Adrenal gland (tissue), 12 donors: ENCODE measurements around the gene CRACR2A. TPM values are rescaled to one million over a fixed set of nuclear protein-coding genes. Genes with fewer than 3 reads are reported as not detected.

ENCODE experiments used
- DNase-seq, 7 donors: peaks; one replicate each; pipeline ENCODE4 v3.0.0-alpha.2; 2019 to 2020
- H3K27ac ChIP-seq, 5 donors: fragments of 200-600 bp; sonication (generic) in 4 of 5; 1 replicate in 3 of 5; 2 replicates in 2 of 5; pipeline versions ENCODE4 v1.5.1 to v1.8.0; 2016 to 2020; ENCODE audit warnings: mild to moderate bottlenecking in 1 of 5
- H3K27me3 ChIP-seq: fragments of 200-600 bp; 2 replicates; pipeline ENCODE4 v1.8.0; 2021
- H3K36me3 ChIP-seq, 2 donors: fragments of 200-600 bp; replicated peaks in 1 of 2; 1 replicate in 1 of 2; 2 replicates in 1 of 2; pipeline versions ENCODE4 v1.5.1 to v1.8.0; 2018 to 2022
- H3K4me1 ChIP-seq, 2 donors: fragments of 200-600 bp; replicated peaks in 1 of 2; 1 replicate in 1 of 2; 2 replicates in 1 of 2; pipeline versions ENCODE4 v1.5.1 to v1.8.0; 2018 to 2021
- H3K4me3 ChIP-seq, 4 donors: fragments of 200-600 bp; sonication (generic) in 3 of 4; one replicate each; pipeline ENCODE4 v1.5.1; 2016 to 2018
- H3K9me3 ChIP-seq, 3 donors: fragments of 200-600 bp; sonication (generic) in 1 of 3; replicated peaks in 1 of 3; 1 replicate in 2 of 3; 2 replicates in 1 of 3; pipeline versions ENCODE4 v1.5.1 to v1.8.0; 2016 to 2021
- POLR2A ChIP-seq, 2 donors: fragments of 450-650 bp; IDR thresholded peaks; one replicate each; pipeline ENCODE4 v1.6.1; 2017; ENCODE audit warnings: antibody characterized with exemption in 2 of 2, mild to moderate bottlenecking in 2 of 2, moderate library complexity in 1 of 2
- WGBS, 4 donors: extraction: QIAGEN DNeasy Blood & Tissue Kit in 2 of 4; methylation state at CpG; one replicate each; pipeline versions ENCODE4 v1.1.5 to v1.1.7; 2013 to 2017; 5-methylcytosine and 5-hydroxymethylcytosine counted together
- intact Hi-C, 2 donors: fragments of 100-400 bp; cut with DNase I; formaldehyde crosslinking; loops; one replicate each; pipeline versions ENCODE4 v1.14.1 to v1.15.0; 2022 to 2023
- polyA plus RNA-seq, 3 donors: library from polyadenylated mRNA; stranded (reverse); fragments of 200-250 nt in 2 of 3; fragments of 350-450 nt in 1 of 3; fragmentation: Illumina TruSeq in 1 of 3; extraction: RNeasy Lipid Tissue Mini Kit (QIAGEN cat#74804) in 1 of 3; gene quantifications; one replicate each; pipeline ENCODE4 v1.2.3, GENCODE V29; 2013 to 2014
- total RNA-seq, 9 donors: library from RNA; depleted of rRNA in 4 of 9; stranded (reverse); fragments of >200 nt in 4 of 9; fragments of 120-200 nt in 1 of 9; fragmentation: NEBNext Ultra II Directional in 1 of 9; extraction: Animal tissue kit (Norgen Biotek cat#: 25700) in 1 of 9; gene quantifications; one replicate each; pipeline versions ENCODE4 v1.1.0 to v1.2.4, GENCODE V29; 2013 to 2023
- TF ChIP-seq, protein P1 (sequence below), 6 experiments: fragments of 450-650 bp in 4 of 6; fragments of 200-600 bp in 2 of 6; sonication (generic) in 1 of 6; IDR thresholded peaks; 1 replicate in 5 of 6; 2 replicates in 1 of 6; pipeline versions ENCODE4 v1.5.1 to v1.8.0; 2016 to 2021; ENCODE audit warnings: antibody characterized with exemption in 6 of 6, mild to moderate bottlenecking in 2 of 6, moderate library complexity in 1 of 6
- donor health status: healthy with polysubstance abuse.
- donor health status: Bipolar disorder and iron deficiency.
- donor health status: DM: yes; HTN: yes; CAD: no.
- donor health status: DM: no; HTN: no; CAD: no.
- donor health status: DM: no; HTN: no; CAD: no.
- donor health status: DM: yes; HTN: yes; CAD: no.

CRACR2A gene
- total and polyA plus RNA-seq, 12 donors, result 0.50 to 3.5 (median 2.0) TPM

DNA sequence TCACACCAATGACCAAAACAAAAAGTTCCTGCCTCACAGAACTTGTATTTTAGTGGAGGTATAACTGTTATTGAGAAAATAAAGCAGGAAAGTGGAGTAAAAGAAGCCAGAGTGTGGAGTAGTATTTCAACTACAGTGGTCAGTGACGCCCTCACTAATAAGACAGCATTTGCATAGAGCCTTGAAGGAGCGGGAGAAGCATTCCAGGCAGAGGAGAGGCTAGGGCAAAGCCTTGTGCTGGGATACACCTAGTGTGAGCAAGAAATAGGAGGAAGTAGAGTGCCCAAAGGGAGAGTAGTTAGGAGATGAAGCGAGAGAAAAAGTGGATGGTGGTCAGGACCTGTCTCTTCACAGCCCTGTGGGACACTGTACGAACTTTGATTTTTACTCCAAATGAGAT is 107.8 kb downstream of the CRACR2A start:
- Histone ChIP-seq H3K36me3 (no peaks in the 10 kb centered on the region), H3K27ac (no peak overlapping the region), H3K9me3 (no peaks in the 10 kb centered on the region), H3K4me1 (no peaks in the 10 kb centered on the region), H3K4me3 (no peak overlapping the region), H3K27me3 (no peaks in the 10 kb centered on the region)
- no peak for DNase-seq
- TF ChIP-seq POLR2A (IDR thresholded peaks at IDR 0.05), result no peak
- TF ChIP-seq, protein P1, sequence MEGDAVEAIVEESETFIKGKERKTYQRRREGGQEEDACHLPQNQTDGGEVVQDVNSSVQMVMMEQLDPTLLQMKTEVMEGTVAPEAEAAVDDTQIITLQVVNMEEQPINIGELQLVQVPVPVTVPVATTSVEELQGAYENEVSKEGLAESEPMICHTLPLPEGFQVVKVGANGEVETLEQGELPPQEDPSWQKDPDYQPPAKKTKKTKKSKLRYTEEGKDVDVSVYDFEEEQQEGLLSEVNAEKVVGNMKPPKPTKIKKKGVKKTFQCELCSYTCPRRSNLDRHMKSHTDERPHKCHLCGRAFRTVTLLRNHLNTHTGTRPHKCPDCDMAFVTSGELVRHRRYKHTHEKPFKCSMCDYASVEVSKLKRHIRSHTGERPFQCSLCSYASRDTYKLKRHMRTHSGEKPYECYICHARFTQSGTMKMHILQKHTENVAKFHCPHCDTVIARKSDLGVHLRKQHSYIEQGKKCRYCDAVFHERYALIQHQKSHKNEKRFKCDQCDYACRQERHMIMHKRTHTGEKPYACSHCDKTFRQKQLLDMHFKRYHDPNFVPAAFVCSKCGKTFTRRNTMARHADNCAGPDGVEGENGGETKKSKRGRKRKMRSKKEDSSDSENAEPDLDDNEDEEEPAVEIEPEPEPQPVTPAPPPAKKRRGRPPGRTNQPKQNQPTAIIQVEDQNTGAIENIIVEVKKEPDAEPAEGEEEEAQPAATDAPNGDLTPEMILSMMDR (IDR thresholded peaks at IDR 0.05), result no peak
- intact Hi-C loops, result no loop called here
- 76 to 93% (median 82%) methylated on average over 4 of the region's 4 CpGs for WGBS, 4 donors

DNA sequence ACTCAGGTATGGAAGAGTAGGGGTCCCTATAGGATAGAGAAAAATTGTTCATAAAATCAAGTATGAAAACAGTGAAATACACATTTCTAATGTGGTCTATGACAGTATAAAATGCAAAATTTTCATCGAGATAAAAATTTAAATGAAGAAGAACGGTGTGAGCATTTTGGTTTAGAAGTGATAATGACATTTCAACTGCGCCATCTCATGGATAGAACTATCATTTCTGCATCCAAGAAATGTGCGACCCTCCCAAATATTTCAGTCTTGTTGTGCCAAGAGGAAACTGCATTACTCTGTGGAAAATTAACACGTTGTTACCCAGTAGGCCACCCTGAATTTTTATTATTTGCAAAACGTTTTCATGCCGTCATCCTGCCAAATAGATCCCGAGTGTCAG is 108.8 kb downstream of the CRACR2A start:
- Histone ChIP-seq H3K9me3 (no peaks in the 10 kb centered on the region), H3K27ac (no peak overlapping the region), H3K36me3 (no peaks in the 10 kb centered on the region), H3K4me1 (no peaks in the 10 kb centered on the region), H3K27me3 (no peaks in the 10 kb centered on the region), H3K4me3 (no peak overlapping the region)
- no peak for DNase-seq
- WGBS, 4 donors, result 65 to 75% (median 71%) methylated on average over 8 of the region's 8 CpGs
- TF ChIP-seq POLR2A (IDR thresholded peaks at IDR 0.05), result no peak
- TF ChIP-seq, protein P1 (IDR thresholded peaks at IDR 0.05), result no peak
- intact Hi-C loops, result no loop called here

DNA sequence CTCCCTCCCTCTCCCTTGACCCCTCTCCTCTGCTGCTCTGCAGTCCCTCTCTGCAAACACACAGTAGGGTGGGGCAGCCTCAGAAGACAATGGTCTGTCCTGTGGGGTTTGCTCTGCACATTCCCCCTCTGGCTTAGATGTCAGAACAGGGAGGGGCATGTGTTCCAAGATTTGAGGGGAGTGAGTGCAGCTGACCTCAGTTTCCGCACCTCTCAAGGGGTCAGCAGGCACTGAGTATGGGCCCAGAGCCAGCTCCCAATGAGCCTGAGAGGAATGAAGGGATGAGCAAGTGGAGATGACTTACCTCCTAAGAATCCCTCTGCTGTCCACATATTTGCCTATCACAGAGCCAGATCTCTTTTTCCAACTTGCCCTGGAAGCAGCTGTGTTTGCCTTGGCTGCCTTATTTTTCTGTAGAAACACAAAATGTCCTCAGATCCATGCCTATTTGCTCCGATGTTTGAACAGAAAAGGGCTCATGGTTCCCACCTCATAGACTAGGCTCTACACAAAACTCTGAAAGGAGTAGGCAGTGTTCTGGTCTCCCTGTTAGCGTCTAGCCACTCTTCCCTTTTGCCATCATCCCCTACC is 111.4 kb downstream of the CRACR2A start:
- Histone ChIP-seq H3K36me3 (no peaks in the 10 kb centered on the region), H3K4me1 (no peaks in the 10 kb centered on the region), H3K9me3 (no peaks in the 10 kb centered on the region), H3K4me3 (no peak overlapping the region), H3K27ac (no peak overlapping the region), H3K27me3 (no peaks in the 10 kb centered on the region)
- intact Hi-C loops, result no loop called here
- 78 to 84% (median 82%) methylated on average over 3 of the region's 3 CpGs for WGBS, 4 donors
- TF ChIP-seq, protein P1 (IDR thresholded peaks at IDR 0.05), result no peak
- no peak for TF ChIP-seq POLR2A (IDR thresholded peaks at IDR 0.05)
- DNase-seq, result no peak

DNA sequence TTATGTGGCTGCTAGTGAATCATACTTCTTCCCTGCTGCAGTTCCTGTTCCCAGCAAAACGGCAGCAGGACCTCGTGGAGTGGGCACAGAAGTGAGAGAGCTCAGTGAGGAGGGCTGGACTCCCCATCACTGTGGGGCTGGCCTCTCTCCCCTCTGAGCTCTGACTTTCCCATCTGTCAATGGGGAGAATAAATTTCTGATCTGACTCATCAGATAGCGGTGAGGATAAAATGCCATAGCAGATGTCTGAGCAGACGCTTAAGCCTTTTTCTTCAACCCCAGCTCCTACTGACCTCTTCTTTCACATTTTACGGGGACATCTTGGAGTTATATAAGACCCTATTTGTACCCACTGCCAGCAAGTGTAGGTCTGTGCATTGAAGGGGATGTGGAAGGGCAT is 116.6 kb downstream of the CRACR2A start:
- intact Hi-C loops, result no loop called here
- no peak for DNase-seq
- H3K36me3 ChIP-seq, result no peaks in the 10 kb centered on the region
- H3K4me3 ChIP-seq, result no peak overlapping the region
- WGBS, 4 donors, result 80 to 85% (median 82%) methylated on average over 5 of the region's 5 CpGs
- H3K9me3 ChIP-seq, result no peaks in the 10 kb centered on the region
- TF ChIP-seq, protein P1 (IDR thresholded peaks at IDR 0.05), result no peak
- no peak for TF ChIP-seq POLR2A (IDR thresholded peaks at IDR 0.05)
- no peak overlapping the region for H3K27ac ChIP-seq
- H3K4me1 ChIP-seq, result no peaks in the 10 kb centered on the region
- no peaks in the 10 kb centered on the region for H3K27me3 ChIP-seq
